ENCODE results near the gene LRRC19.

The LRRC19 gene

GRCh38 chr9:27037499-27037898, 32.0 kb upstream of the LRRC19 start:
- Histone ChIP-seq H3K36me3 (ENCODE audit: control insufficient read depth in 2 of 2, insufficient read depth in 1 of 2, low read length in 2 of 2) (peaks cover 0 to 8% of the 10 kb centered on the region in 2 experiments; a peak in 1 of 3 replicates), H3K27ac (ENCODE audit: extremely low read depth, low read depth, low read length) (no peak overlapping the region), H3K9me3 (ENCODE audit: control insufficient read depth, insufficient read depth, low read depth, low read length) (no peaks in the 10 kb centered on the region), H3K4me1 (ENCODE audit: control insufficient read depth, insufficient read depth, low read length) (no peaks in the 10 kb centered on the region), H3K4me3 (ENCODE audit: low read depth, low read length) (no peak overlapping the region)
- ChIA-PET POLR2A (no interaction called here), CTCF (interaction anchor here (1.3 kb wide), 1 partner anchor 239 kb away, joined by 4 read pairs; no protein-coding TSS in a partner anchor)
- TF ChIP-seq HIC1 (tag by site-specific recombination; IDR thresholded peaks at IDR 0.05) = no peak
- TF ChIP-seq ZNF514 (tag by site-specific recombination; IDR thresholded peaks at IDR 0.05) = no peak
- no peak for TF ChIP-seq ZNF2 (tag by site-specific recombination; IDR thresholded peaks at IDR 0.05)
- no peak for TF ChIP-seq IKZF3 (tag by site-specific recombination; IDR thresholded peaks at IDR 0.05)
- no peak for TF ChIP-seq ZNF311 (tag by site-specific recombination; IDR thresholded peaks at IDR 0.05; ENCODE audit: borderline replicate concordance)
- no peak for TF ChIP-seq ZNF473 (tag by site-specific recombination; IDR thresholded peaks at IDR 0.05)
- TF ChIP-seq GLI2 (tag by site-specific recombination; IDR thresholded peaks at IDR 0.05; ENCODE audit: borderline replicate concordance, low read depth) = no peak

GRCh38 chr9:27033815-27034403, 28.4 kb upstream of the LRRC19 start:
- no peaks in the 10 kb centered on the region for H3K4me1 ChIP-seq (ENCODE audit: control insufficient read depth, insufficient read depth, low read length)
- TF ChIP-seq ZBTB26 (tag by site-specific recombination; optimal IDR thresholded peaks at IDR 0.05) (no peak), ZNF654 (tag by site-specific recombination; IDR thresholded peaks at IDR 0.05; ENCODE audit: low read depth) (peak; percentile 51), ZNF133 (tag by site-specific recombination; IDR thresholded peaks at IDR 0.05) (no peak)
- no peak overlapping the region for H3K4me3 ChIP-seq (ENCODE audit: low read depth, low read length)
- POLR2A ChIA-PET = no interaction called here
- peaks cover 0 to 8% of the 10 kb centered on the region in 2 experiments; a peak in 1 of 3 replicates for H3K36me3 ChIP-seq (ENCODE audit: control insufficient read depth in 2 of 2, insufficient read depth in 1 of 2, low read length in 2 of 2)
- no peak overlapping the region for H3K27ac ChIP-seq (ENCODE audit: extremely low read depth, low read depth, low read length)
- no peaks in the 10 kb centered on the region for H3K9me3 ChIP-seq (ENCODE audit: control insufficient read depth, insufficient read depth, low read depth, low read length)
- CTCF ChIA-PET = interaction anchor here (0.6 to 3.7 kb wide), 7 partner anchors 11 to 245 kb away, joined by 3 to 39 read pairs (median 4); no protein-coding TSS in a partner anchor

GRCh38 chr9:27029186-27029585, 23.7 kb upstream of the LRRC19 start:
- Histone ChIP-seq H3K4me3 (ENCODE audit: low read depth, low read length) (no peak overlapping the region), H3K36me3 (ENCODE audit: control insufficient read depth in 2 of 2, insufficient read depth in 1 of 2, low read length in 2 of 2) (peaks cover 0 to 4% of the 10 kb centered on the region in 2 experiments; a peak in 1 of 3 replicates), H3K4me1 (ENCODE audit: control insufficient read depth, insufficient read depth, low read length) (no peaks in the 10 kb centered on the region), H3K9me3 (ENCODE audit: control insufficient read depth, insufficient read depth, low read depth, low read length) (no peaks in the 10 kb centered on the region), H3K27ac (ENCODE audit: extremely low read depth, low read depth, low read length) (no peak overlapping the region)
- POLR2A ChIA-PET = no interaction called here
- CTCF ChIA-PET = interaction anchor here (0.6 to 1.0 kb wide), 2 partner anchors 207 to 1571 kb away, joined by 3 to 6 read pairs; no protein-coding TSS in a partner anchor
- TF ChIP-seq ZNF169 (tag by site-specific recombination; IDR thresholded peaks at IDR 0.05) (no peak), ATF2 (tag by site-specific recombination; IDR thresholded peaks at IDR 0.05; ENCODE audit: low read depth) (no peak), ZNF175 (tag by site-specific recombination; IDR thresholded peaks at IDR 0.05) (no peak), ZNF473 (tag by site-specific recombination; IDR thresholded peaks at IDR 0.05) (no peak), INSM2 (tag by site-specific recombination; IDR thresholded peaks at IDR 0.05) (no peak), SP2 (tag by site-specific recombination; IDR thresholded peaks at IDR 0.05) (no peak)

Measured in HEK293 (cell line).